ENCODE data around the gene ADCY7.

GRCh38 chr16:50271148-50272041 is 5.0 kb downstream of the ADCY7 start:
- no peak for TF ChIP-seq FOXM1 (IDR thresholded peaks at IDR 0.05; ENCODE audit: borderline replicate concordance)
- no peak for TF ChIP-seq LEF1 (IDR thresholded peaks at IDR 0.05; ENCODE audit: borderline replicate concordance)
- no peak for TF ChIP-seq BHLHE40 (IDR thresholded peaks at IDR 0.05; ENCODE audit: borderline replicate concordance)
